Thymus (tissue), 11 donors: ENCODE measurements around the gene MYH1. TPM values are rescaled to one million over a fixed set of nuclear protein-coding genes. Genes with fewer than 3 reads are reported as not detected.

ENCODE experiments used
- DNase-seq, 9 donors: peaks; one replicate each; pipeline ENCODE4 v3.0.0-alpha.2; 2013; ENCODE audit warnings: low spot score in 9 of 9, low read depth in 6 of 9, missing footprints in 1 of 9
- H3K27ac ChIP-seq, 2 donors: one replicate each; pipeline ENCODE4 v1.5.1; 2013; ENCODE audit warnings: control low read depth in 1 of 2, low read depth in 1 of 2, low read length in 1 of 2, mild to moderate bottlenecking in 1 of 2, moderate library complexity in 1 of 2
- H3K27me3 ChIP-seq, 2 donors: one replicate each; pipeline ENCODE4 v1.5.1; 2013; ENCODE audit warnings: low read length in 1 of 2; ENCODE audit not compliant: control insufficient read depth in 2 of 2, insufficient read depth in 1 of 2
- H3K36me3 ChIP-seq, 2 donors: one replicate each; pipeline ENCODE4 v1.5.1; 2013; ENCODE audit warnings: low read length in 1 of 2, mild to moderate bottlenecking in 1 of 2, moderate library complexity in 1 of 2; ENCODE audit not compliant: control insufficient read depth in 2 of 2, insufficient read depth in 2 of 2
- H3K4me1 ChIP-seq, 2 donors: one replicate each; pipeline ENCODE4 v1.5.1; 2013; ENCODE audit warnings: low read length in 2 of 2; ENCODE audit not compliant: control insufficient read depth in 2 of 2, insufficient read depth in 2 of 2
- H3K4me3 ChIP-seq, 2 donors: one replicate each; pipeline ENCODE4 v1.5.1; 2013; ENCODE audit warnings: low read length in 2 of 2, control low read depth in 1 of 2, mild to moderate bottlenecking in 1 of 2
- H3K9me3 ChIP-seq, 2 donors: one replicate each; pipeline ENCODE4 v1.5.1; 2013; ENCODE audit warnings: low read length in 1 of 2, mild to moderate bottlenecking in 1 of 2; ENCODE audit not compliant: control insufficient read depth in 2 of 2, insufficient read depth in 1 of 2
- WGBS: extraction: QIAGEN DNeasy Blood & Tissue Kit; methylation state at CpG from one replicate; pipeline ENCODE4 v1.1.7; 2013; 5-methylcytosine and 5-hydroxymethylcytosine counted together
- polyA plus RNA-seq: library from polyadenylated mRNA; stranded (reverse); fragments of 200-250 nt; gene quantifications from one replicate; pipeline ENCODE4 v1.2.3, GENCODE V29; 2013
- total RNA-seq: library from RNA; stranded (reverse); fragments of 120-200 nt; gene quantifications from one replicate; pipeline ENCODE4 v1.2.4, GENCODE V29; 2013
- donor health status: healthy.

MYH1 gene
- total and polyA plus RNA-seq, 2 donors, result under 0.01 to 0.23 TPM

DNA sequence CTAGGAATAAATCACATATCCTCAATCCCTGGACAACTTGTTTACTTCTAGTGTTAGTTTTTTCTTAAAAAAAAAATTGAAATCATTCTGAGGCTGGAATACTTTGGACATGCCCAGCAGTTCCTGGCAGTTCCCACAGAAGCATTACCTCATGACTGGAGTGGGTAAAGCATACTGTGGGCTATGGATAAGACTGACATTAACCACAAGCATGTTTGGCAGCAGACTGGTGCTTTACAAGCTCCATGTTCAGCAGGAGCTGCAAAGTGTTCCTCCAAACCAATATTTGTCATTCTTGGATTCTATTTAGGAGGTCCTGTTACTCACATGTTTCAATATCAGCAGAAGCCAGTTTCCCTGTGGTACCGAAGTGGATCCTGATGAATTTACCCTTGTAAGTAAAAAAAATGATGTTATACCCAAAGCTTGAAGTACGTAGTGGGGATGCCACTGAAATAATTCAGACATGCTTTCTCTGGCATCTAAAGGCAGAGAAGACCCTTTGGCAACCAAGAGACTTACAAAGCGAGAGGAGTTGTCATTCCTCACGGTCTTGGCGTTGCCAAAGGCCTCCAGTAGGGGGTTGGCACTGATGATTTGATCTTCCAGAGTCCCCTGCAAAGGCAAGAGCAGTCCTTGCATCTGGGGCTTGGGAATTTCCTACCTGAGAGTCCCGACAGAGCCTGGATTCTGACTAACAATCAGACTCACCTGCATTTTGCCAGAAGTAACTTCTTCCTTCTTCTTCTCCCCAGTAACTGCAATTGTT is 4.9 kb downstream of the MYH1 start:
- no peaks in the 10 kb centered on the region for H3K4me1 ChIP-seq
- 64% methylated on average over 6 of the region's 6 CpGs for WGBS

DNA sequence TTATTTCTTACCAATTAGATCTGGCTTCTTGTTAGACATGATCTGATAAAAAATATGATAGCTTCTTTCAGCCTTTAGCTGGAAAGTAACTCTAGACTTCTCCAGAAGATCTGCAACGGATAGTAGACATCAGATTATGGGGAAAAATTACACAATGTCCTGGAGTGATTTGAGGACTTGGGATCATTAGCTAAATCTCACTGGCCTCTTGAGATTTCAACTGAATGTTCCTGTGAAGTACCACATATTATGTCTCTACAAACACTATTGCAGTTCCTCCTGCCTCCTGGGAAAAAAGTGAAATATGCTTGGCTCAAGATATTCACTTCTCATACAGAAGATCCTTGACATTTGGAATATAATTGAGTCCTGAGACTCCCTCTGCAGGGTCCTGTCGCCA is 5.5 kb downstream of the MYH1 start:
- Histone ChIP-seq H3K9me3 (no peaks in the 10 kb centered on the region), H3K27ac (no peak overlapping the region)
- 84% methylated on average over 2 of the region's 2 CpGs for WGBS

More for the DNA sequence above, 4.9 kb downstream of the MYH1 start:
- DNase-seq, result no peak
- Histone ChIP-seq H3K27ac (no peak overlapping the region), H3K9me3 (no peaks in the 10 kb centered on the region), H3K27me3 (no peaks in the 10 kb centered on the region), H3K36me3 (no peaks in the 10 kb centered on the region), H3K4me3 (no peak overlapping the region)

DNA sequence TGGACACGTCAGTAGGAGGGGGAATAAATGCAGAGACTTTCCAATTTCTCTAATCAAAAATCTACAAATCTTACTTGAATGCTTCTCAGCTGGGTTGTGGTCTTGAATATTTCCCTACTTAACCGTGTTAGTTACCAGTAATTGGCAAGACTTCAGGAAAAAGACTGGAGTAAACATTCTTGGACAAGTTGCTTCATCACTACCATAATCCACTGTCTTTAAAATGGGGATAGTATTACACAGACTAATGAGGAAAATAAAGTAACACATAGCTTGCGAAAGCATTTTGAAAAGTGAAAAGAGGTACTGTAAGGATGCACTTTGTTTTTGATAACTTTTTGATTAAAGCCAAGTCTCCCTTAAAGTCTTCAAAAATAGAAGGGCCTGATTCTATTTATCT is 18.4 kb downstream of the MYH1 start:
- WGBS, result 85% methylated on average over 3 of the region's 3 CpGs
- no peak overlapping the region for H3K27ac ChIP-seq
- DNase-seq, result no peak
- H3K4me1 ChIP-seq, result no peaks in the 10 kb centered on the region
- no peaks in the 10 kb centered on the region for H3K9me3 ChIP-seq
- no peak overlapping the region for H3K4me3 ChIP-seq
- H3K36me3 ChIP-seq, result no peaks in the 10 kb centered on the region
- H3K27me3 ChIP-seq, result no peaks in the 10 kb centered on the region

More for the DNA sequence above, 5.5 kb downstream of the MYH1 start:
- H3K27me3 ChIP-seq, result no peaks in the 10 kb centered on the region
- H3K4me3 ChIP-seq, result no peak overlapping the region
- H3K36me3 ChIP-seq, result no peaks in the 10 kb centered on the region
- H3K4me1 ChIP-seq, result no peaks in the 10 kb centered on the region
- no peak for DNase-seq

DNA sequence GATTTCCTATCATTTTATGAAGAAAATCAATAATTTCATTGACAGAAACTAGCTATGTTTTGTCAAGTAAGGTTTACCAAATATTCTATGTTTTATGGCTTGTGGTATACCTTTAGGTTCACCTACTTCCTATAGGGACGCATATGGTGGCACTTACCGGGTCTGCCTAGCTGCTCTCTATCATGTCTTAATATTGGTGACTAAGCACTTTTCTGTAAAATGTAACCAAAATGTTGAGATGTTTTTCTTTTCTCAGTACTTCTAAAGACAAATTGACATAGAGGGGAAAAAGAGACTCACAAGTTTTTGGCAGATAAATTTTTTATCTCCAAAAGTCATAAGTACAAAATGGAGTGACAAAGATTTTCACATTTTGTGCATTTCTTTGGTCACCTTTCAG is 26.3 kb downstream of the MYH1 start:
- 94% methylated on average over 2 of the region's 2 CpGs for WGBS
- Histone ChIP-seq H3K4me3 (no peak overlapping the region), H3K27me3 (no peaks in the 10 kb centered on the region), H3K4me1 (no peaks in the 10 kb centered on the region), H3K9me3 (no peaks in the 10 kb centered on the region), H3K27ac (no peak overlapping the region), H3K36me3 (no peaks in the 10 kb centered on the region)
- DNase-seq, result no peak

DNA sequence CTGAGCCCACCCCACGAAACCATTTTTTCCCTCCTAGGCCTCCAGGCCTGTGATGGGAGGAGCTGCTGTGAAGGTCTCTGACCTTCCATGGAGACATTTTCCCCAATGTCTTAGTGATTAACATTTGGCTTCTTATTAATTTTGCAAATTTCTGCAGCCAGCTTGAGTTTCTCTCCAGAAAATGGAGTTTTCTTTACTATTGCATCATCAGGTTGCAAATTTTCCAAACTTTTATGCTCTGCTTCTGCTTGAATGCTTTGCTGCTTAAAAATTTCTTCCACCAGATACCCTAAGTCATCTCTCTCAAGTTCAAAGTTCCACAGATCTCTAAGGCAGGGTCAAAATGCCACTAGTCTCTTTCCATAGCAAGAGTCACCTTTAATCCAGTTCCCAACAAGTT is 36.1 kb downstream of the MYH1 start:
- no peak overlapping the region for H3K27ac ChIP-seq
- H3K9me3 ChIP-seq, result no peaks in the 10 kb centered on the region
- no peaks in the 10 kb centered on the region for H3K36me3 ChIP-seq
- WGBS, result 89% methylated on average over 1 of the region's 1 CpG
- no peaks in the 10 kb centered on the region for H3K4me1 ChIP-seq
- no peak for DNase-seq
- H3K4me3 ChIP-seq, result no peak overlapping the region
- no peaks in the 10 kb centered on the region for H3K27me3 ChIP-seq

DNA sequence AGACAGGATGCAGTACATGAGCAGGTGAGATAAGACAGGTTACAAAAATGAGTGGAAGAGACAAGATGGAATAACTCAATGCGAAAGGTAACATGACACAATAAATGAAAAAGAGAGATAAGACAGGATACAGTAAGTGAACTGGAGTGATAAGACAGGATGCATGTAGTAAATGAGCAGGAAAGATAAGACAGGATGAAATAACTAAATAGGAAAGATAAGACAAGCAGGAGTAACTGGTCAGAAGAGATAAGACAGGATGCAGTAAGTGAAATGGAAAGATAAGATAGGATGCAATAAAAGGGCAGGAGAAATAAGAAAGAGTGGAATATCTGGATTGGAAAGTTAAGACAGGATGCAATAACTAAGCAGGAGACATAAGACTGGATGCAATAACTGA is 40.6 kb downstream of the MYH1 start:
- Histone ChIP-seq H3K36me3 (no peaks in the 10 kb centered on the region), H3K4me1 (no peaks in the 10 kb centered on the region), H3K4me3 (no peak overlapping the region), H3K27me3 (no peaks in the 10 kb centered on the region), H3K27ac (no peak overlapping the region), H3K9me3 (no peaks in the 10 kb centered on the region)
- no peak for DNase-seq
- 55% methylated on average over 1 of the region's 1 CpG for WGBS

DNA sequence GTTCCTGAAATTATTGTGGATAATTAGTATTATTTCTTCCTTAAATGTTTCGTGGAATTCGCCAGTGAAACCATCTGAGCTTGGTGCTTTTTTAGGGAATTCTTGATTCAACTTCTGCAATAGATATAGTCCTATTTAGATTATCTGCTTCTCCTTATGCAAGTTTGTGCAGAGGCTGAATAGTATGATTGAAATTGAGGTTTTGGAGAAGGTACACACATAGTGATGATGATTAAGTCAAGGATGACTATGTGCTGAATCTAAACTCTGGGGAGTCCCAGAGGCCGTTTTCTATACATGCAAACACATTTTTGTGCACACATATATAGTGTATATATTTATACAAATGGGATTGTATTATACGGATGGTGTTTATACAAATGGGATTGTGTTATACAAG is 43.8 kb downstream of the MYH1 start:
- no peak for DNase-seq
- Histone ChIP-seq H3K27ac (no peak overlapping the region), H3K27me3 (no peaks in the 10 kb centered on the region), H3K4me3 (no peak overlapping the region), H3K36me3 (no peaks in the 10 kb centered on the region), H3K4me1 (no peaks in the 10 kb centered on the region), H3K9me3 (no peaks in the 10 kb centered on the region)
- WGBS, result 90% methylated on average over 4 of the region's 4 CpGs

DNA sequence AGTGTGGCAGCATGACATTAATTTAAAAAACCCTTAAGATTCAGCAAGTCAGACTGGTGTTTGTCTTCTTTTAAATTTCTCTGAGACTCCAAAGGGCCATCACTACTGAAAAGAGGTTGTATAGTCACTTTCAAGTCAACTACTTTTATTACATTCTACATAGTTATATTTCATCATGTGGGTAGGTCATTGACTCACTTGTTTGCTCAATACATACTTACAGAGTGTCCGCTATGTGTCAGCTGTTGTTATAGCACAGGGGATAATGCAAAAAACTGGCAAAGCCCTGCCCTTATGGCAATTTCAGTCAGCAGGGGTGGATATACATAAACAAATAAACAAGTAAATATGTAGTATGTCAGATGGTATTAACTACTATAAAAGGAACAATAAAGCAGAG is 46.5 kb downstream of the MYH1 start:
- Histone ChIP-seq H3K4me1 (no peaks in the 10 kb centered on the region), H3K27me3 (no peaks in the 10 kb centered on the region), H3K36me3 (no peaks in the 10 kb centered on the region), H3K4me3 (no peak overlapping the region), H3K9me3 (no peaks in the 10 kb centered on the region), H3K27ac (no peak overlapping the region)
- WGBS, result 99% methylated on average over 1 of the region's 1 CpG
- no peak for DNase-seq

DNA sequence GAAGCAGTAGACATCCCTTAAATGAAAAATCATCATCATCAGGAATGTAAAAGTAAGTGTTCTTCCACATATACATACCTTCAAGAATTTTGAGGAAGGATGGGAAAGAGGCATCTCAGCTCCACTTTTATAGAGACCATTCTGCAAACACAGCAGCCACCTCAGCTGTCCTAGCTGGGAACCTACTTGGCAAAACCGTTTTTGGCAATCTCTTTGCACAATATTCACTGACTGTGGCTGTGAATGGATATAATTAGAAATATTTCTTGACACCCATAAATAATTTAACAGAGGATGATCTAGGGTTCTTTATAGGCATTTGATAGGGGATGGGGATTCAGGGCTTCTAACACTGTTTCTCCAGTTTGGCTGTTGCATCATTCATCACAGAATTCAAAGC is 48.9 kb downstream of the MYH1 start, which contains the start of gene MYH4:
MYH4 (minus strand) TSS at position 101 of the 400 bp plus-strand sequence. CDS start 2,814 bp downstream, outside the sequence.
- no peaks in the 10 kb centered on the region for H3K27me3 ChIP-seq
- H3K9me3 ChIP-seq, result no peaks in the 10 kb centered on the region
- H3K4me1 ChIP-seq, result no peaks in the 10 kb centered on the region
- WGBS, result 75% methylated on average over 1 of the region's 1 CpG
- no peak within 1 kb of the TSS for H3K4me3 ChIP-seq
- no peak for DNase-seq
- H3K27ac ChIP-seq, result no peak within 1 kb of the TSS
- H3K36me3 ChIP-seq, result no peaks in the 10 kb centered on the region
